ENCODE measurements around the gene MPDZ.

- TF ChIP-seq, protein P1, sequence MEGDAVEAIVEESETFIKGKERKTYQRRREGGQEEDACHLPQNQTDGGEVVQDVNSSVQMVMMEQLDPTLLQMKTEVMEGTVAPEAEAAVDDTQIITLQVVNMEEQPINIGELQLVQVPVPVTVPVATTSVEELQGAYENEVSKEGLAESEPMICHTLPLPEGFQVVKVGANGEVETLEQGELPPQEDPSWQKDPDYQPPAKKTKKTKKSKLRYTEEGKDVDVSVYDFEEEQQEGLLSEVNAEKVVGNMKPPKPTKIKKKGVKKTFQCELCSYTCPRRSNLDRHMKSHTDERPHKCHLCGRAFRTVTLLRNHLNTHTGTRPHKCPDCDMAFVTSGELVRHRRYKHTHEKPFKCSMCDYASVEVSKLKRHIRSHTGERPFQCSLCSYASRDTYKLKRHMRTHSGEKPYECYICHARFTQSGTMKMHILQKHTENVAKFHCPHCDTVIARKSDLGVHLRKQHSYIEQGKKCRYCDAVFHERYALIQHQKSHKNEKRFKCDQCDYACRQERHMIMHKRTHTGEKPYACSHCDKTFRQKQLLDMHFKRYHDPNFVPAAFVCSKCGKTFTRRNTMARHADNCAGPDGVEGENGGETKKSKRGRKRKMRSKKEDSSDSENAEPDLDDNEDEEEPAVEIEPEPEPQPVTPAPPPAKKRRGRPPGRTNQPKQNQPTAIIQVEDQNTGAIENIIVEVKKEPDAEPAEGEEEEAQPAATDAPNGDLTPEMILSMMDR (IDR thresholded peaks at IDR 0.05 in 8 of 11, conservative IDR thresholded peaks at IDR 0.05 in 3 of 11): no peak
- TF ChIP-seq POLR2A (IDR thresholded peaks at IDR 0.05): no peak
Measured at GRCh38 chr9:13158986-13159385, 120.5 kb downstream of the MPDZ start.
